GM19468 (cell line): Measurements from ENCODE around the gene HPCAL1.
"Not testable (repeated sequence)": the region's sequence is repeated elsewhere in the genome, so short reads cannot be mapped to it uniquely, and the experiment has no call there.

Source experiments
- ATAC-seq: cut with Tn5 transposase; IDR thresholded peaks from one replicate; pipeline ENCODE4 v1.9.1; 2021; ENCODE audit warnings: mild to moderate bottlenecking, moderate library complexity, moderate number of reproducible peaks; ENCODE audit not compliant: unreplicated experiment; ENCODE audit errors: extremely low read depth

The HPCAL1 gene

DNA sequence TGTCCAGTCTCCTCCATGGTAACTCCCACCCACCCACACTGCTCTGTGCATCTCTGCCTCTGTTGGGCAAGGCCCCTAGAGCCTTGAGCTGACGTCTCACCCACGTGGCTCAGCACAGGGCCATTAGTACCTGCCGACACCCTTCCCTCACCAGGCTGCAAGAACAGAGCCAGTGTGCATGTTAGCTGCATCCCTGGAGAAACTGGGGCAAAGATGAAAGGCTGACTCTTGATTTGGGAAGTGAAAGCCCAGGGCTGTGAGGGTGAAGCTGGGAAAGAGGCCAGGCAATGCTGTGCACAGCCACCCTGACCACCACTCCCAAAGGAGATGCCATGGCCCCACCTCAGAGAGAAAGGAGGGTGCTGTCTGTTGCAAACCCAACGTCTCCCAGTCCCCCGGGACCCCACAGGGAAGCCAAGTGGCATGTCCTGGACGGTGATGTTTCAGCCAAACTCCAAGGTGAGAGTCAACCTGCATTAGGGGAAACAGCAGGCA lies 20.0 kb upstream of the HPCAL1 start:
- no peak for ATAC-seq

DNA sequence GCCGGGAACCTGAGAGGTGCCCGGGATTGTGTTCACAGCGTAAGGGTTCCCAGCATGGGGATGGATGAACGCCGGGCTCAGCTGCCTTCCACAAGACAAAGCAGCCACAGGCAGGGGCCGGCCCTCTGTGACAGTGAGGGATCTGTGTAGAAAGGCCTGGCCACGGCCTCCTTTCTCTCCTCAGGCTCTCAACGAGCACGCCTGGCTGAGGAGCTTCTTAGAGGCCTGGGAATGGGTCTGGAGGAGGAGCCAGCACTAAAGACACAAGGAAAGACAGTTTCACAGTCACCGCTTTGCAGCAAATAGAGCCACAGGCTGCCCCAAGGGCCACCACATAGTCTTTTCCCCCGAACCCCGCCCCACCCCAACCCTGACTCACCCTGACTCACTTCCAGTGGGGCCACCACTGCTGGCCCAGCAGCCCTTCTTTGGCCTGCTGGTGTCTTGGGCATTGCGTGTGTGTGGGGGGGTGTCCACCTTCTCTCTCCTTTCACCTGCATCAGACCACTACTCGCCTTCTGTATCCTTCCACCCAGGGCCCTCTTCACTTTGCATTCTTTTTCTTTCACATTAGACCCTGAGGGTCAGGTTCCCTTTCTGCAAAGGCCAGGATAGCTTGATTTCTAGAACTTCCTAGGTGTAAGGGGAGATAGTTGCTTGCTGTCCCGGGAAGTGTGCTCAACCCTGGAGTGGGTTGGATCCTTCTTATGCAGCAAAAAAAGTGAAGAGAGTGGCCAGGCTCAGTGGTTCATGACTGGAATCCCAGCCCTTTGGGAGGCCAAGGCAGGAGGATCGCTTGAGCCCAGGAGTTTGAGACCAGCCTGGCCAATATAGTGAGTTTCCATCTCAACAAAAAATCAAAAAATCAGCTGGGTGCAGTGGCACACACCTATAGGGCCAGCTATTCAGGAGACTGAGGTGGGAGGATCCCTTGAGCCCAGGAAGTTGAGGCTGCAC lies 19.3 kb upstream of the HPCAL1 start:
- ATAC-seq = no peak

DNA sequence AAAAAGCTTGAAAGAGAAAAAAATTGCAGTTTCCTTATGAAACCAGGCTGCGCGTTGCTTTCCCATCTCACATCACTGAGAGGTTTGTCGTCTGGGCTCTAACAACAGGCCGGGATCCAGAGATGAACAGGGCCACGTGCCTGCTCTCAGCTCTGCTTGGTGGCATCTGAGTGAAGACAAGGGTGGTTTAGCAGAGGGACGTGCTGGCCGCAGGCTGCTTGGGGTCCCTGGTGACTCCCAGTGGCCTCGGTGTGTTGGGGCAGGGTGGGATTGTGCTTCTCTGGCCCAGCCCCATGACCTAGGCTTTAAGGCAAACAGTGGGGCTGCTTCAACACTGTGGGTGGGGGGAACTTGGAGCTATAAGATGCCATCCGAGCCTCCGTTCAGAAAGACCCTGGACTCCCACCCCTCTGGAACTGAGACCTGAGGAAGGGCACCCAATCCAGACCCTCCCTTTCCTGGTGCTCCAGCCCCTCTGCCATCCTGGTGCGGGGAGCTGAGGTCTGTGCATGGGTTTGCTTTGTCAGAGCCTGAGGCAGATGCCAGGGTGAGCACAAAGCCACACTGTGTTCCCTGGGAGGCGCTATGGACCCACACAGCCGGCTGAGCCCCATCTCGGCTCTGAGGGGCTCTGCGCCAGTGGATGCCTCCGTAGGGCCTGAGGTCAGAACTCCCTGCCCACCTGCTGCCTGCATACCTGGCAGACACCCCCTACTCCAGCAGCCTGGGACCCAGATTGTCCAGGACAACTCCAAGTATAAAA lies 18.4 kb upstream of the HPCAL1 start:
- ATAC-seq = no peak

DNA sequence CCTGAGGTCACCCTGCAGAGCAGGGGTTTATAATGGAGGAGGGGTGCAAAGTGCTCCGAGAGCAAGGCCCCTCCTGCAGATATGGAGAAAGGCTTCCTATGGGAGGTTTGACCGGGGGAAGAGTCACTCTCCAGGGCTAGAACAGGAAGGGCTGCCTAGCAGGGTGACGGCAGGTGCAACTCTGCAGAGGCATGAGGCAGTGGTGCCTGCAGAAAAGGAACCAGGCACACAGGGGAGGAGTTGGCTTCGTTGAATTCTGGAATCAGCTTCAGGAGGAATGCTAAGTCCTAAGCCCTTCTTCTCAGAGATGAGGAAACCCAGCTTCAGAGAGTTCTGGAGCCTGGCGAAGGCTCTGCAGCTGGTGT lies 17.5 kb upstream of the HPCAL1 start:
- ATAC-seq = no peak

DNA sequence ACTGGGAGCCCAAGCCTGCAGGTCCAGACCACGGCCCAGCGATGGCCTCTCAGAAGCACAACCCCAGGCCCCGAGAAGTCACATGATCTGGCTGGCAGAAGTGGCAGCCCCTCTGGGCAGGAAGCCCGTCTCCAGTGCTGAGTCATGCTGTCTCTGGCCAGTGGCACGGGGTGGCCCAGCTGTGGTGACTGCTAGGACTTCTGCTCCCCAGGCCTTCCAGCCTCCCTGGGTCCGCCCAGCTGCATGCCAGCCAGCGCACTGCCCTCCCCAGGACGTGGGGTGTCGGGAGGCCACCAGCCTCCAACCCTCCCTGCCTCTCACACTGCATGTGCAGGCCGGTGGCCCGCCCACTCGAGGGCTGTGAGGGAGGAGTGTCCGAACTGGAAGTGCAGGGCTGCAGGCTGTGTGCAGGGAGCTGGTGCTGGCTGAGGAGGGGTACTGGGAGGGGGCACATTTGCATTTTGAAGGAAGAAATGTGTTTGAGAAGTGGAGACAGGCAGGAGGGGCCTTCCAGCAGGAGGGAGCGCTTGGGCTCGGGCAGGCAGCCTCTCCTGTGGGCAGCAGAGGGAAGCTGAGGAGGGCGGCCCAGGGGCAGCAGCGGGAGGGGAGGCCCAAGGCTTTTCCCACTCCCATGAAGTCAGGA lies 17.0 kb upstream of the HPCAL1 start:
- ATAC-seq = no peak

DNA sequence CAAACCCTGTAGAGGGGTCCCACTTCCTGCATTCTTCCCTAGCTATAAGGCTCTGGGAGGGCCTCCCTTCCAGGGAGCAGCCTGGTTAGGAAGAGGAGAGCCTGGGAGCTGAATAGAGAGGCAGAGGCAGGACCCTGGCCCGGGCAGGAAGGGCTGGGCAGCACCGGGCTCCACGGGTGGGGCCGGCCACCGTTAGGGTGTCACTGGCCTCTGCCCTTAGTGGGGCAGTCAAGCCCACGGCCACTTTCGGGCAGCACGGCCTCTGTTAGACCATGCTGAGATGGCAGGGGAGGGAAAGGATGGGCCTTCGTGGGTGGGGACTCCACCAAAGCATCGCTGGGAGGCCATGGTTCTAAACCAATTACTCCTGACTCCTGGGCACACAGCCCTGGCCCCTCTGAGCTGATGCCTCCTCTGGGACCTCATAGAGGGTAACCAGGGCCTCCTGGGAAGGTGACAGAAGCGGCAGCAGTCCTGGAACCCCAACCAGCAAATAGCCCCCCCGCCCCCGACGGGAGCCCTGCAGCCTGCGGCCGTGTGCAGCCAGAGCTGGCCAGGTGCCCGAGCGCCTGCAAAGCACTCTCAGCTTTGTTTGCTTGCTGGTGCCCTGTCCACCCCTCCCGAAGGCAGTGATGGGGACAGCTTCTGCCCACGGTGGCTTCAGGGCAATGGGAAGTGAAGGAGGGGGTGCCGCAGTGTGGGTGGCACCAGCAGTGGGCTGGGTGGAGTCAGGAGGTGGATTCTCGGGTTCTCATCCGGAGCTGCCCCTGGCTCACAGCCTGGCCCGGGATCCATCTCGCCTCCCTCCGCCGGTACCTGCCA lies 16.3 kb upstream of the HPCAL1 start:
- no peak for ATAC-seq

DNA sequence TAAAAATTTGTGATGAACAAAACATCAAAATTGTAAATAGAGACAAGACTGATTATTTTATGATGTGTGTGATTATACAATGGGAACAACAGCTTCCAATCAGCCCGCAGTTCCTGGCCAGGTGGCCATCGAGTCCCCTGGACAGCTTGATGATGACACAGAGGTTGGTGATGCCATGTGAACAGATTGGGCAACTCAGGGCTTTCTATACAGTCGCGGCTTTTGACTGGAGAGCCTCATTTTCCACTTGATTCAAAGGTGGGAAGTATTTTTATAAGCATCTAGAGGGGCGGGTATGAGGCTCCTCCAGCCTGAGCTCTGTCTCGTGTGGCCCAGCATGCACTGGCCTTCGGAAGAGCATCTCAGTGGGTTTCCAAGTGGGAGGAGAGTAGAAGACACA lies 14.9 kb upstream of the HPCAL1 start:
- no peak for ATAC-seq

DNA sequence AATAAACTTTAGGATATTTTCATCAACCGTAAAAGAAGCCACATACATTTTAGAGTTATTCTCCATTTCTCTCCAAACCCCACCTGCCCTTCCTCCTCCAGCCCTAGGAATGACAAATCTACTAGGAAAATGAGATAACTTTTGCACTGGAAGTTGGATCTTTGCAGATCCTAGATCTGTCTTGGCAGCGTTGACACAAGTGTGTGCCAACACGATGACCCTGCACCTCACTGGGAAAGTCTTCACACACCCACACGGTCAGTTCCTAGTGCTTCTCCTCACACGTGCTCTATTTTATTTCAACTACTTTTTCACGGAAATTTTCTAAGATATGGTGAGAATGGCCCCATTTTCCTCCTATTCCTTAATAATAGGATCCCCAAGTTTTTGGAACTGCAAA lies 14.1 kb upstream of the HPCAL1 start:
- no peak for ATAC-seq

DNA sequence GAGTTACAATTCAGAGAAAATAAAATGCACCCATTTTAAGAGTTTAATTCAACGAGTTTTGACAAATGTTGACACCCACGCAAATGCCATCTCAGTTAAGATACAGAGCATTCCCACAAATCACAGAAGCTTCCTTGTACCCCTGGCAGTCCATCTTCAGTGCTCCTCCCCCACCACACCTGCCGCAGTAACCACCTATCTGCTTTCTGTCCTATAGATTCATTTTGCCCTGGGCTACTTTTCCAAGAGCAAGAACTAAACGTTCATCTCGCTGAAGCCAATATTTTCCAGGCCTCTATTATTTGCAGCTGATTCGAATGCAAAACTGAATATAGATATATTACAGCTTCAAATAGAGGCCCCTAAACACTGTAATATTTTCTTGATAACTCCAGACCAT lies 13.4 kb upstream of the HPCAL1 start:
- no peak for ATAC-seq

DNA sequence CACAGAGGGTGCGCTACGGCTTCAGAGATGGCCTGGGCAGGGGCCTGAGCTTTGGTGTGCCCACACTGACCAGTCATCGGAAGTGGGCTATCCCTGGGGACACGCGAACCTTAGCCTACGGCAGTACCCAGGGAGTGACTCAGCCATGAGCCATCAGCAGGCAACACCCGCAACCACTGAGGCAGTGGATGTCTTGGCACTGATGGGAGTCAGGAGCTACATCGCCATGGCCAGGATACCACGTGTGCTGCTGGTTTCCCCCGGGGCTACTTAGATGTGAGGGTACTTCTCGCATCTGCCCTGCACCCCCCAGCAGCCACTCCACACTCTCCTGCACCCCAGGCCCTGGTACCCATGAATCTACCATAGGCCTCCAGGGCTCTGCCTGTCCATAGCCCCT lies 12.8 kb upstream of the HPCAL1 start:
- no peak for ATAC-seq

DNA sequence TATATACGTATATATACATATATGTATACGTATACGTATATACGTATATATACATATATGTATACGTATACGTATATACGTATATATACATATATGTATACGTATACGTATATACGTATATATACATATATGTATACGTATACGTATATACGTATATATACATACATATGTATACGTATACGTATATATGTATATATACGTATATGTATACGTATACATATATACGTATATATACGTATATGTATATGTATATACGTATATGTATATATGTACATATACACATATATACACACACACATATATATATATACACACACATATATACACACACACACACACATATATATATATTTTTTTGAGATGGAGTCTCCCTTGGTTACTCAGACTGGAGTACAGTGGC lies 11.3 kb upstream of the HPCAL1 start:
- ATAC-seq = not testable (repeated sequence)

DNA sequence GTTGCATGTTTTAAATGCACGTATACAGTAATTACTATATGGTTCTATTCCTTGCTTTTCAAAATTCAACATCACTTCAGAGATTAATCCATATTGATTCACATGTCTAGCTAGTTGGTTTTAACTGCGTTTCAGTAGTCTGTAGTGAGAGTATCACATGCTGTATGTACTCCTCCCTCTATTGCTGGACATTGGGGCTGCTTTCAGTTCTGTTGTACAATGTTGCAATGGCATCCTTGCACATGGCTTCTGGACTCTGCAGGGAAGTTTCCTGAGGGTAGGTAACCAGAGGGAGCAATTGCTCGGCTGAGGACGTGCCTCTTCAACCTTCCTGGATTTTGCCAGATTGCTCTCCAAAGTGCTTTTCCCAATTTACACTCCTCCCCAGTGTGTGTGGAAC lies 10.7 kb upstream of the HPCAL1 start:
- ATAC-seq = no peak

DNA sequence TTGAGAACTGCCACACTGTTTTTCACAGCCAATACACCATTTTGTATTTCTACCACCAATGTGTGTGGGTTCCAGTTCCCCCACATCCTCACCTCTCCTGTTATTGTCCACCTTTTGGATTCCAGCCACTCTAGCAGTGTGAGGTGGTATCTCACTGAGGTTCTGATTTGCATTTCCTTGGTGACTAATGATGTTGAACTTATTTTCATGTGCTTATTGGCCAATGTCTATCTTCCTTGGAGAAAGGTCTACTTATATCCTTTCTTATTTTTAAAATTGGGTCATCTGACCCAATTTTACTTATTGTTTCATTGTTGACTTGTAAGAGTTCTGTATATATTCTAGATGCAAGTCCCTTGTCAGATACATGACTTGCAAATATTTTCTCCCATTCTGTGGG lies 9.1 kb upstream of the HPCAL1 start:
- ATAC-seq = no peak

DNA sequence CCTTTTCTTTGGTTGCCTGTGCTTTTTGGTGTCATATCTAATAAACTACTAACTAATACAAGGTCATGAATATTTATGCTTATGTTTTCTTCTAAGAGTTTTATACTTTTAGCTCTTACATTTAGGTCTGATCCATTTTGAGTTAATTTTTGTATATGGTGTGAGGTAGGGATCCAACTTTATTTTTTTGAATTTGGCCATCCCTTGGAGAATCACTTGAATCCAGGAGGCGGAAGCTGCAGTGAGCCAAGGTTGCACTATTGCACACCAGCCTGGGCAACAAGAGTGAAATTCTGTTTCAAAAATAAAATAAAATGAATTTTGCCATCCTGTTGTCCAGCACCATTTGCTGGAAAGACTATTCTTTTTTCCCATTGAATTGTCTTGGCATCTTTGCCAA lies 8.6 kb upstream of the HPCAL1 start:
- ATAC-seq = no peak

DNA sequence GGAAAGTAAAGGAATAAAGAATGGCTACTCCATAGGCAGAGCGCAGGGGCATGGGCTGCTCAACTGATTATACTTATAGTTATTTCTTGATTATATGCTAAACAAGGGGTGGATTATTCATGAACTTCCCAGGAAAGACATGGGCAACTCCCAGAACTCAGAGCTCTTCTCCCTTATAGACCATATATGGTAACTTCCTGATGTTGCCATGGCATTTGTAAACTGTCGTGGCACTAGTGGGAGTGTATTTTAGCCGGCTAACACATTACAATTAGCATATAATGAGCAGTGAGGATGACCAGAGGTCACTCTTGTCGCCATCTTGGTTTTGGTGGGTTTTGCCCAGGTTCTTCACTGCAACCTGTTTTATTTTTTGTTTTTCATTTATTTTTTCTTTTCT lies 7.1 kb upstream of the HPCAL1 start:
- ATAC-seq = not testable (repeated sequence)

DNA sequence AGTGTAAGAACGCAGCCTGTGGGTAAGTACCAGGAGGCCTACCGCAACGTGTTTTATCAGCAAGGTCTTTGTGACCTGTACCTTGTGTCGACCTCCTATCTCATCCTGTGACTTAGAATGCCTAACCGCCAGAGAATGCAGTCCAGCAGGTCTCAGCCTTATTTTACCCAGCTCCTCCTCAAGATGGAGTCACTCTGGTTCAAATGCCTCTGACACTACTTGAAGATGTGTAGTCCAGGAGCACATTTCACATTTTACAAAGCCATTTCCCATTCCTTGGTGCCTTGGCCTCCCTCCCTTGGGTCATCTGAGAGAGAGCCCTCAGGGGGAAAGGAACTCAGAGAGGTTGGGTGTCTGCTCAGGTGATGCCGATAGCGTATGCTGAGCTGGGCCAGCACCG lies 6.6 kb upstream of the HPCAL1 start:
- no peak for ATAC-seq

DNA sequence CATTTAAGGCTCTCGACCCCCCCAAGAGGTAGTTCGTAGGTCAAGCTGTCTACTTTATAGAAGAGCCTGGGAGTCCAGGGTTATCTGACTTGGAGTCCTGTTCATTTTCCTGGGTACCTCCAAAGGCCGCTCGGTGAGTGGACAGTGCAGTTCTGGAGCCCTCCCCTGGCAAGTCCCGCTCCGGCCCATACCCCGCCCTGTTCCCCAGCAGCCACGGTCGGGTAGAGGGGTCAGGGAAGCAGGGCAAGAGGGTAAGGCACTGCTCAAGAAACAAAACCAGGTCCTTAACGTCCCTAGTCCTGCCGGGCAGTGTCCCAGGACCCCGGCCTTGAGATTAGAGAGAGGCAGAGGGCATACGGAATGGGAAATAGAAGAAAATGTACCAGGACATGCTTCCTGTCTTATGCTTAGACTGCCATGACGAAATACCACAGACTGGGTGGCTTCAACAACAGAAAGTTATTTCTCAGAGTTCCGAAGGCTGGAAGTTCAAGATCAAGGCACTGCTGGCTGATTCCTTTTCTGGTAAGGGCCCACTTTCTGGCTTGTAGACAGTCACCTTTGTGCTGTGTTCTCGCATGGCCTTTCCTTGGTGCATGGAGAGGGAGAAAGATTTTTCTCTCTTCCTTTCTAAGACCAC lies 5.4 kb upstream of the HPCAL1 start:
- ATAC-seq = no peak

DNA sequence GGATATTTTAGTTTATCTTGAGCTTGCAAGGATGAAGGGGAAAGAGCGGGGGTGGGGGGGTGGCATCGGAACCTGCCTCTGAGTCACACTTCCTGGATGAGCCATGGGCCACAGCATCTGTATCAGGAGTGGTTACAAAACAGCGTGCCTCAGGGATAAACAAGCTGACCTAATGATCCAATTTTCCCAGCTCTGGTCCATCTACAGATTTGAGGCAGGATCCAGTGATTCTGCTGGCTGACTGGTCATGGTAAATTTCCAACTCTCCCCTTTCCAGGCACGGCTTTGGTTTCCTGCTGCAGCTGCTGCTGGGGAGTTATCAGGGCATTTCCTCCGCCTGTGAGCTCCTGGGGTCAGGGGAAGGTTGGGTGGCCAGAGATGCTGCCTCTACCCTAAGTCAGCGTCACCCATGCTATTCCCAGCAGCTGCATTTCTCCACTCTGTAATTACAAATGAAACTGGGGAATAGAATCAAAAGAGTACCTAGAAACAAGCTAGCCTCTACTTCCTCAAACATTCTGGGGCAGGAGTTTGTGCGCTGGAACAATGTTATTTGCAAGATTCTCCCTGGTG lies 4.7 kb upstream of the HPCAL1 start:
- no peak for ATAC-seq

DNA sequence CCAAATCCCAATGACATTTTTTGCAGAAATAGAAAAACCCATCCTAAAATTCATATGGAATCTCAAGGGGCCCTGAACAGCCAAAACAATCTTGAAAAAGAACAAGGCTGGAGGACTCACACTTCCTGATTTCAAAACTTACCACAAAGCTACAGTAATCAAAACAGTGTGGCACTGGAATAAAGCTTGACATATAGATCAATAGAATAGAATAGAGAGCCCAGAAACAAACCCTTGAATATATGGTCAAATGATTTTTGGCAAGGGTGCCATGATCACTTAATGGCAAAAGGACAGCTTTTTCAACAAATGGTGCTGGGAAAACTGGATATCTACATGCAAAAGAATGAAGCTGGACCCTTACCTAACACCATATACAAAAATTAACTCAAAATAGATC lies 3.9 kb upstream of the HPCAL1 start:
- ATAC-seq = not testable (repeated sequence)
